Keratinocyte (primary cell): ENCODE results near the gene CYP46A1.

ENCODE experiments used
- CTCF ChIP-seq, 3 experiments: IDR thresholded peaks in 1 of 3; conservative IDR thresholded peaks in 1 of 3; optimal IDR thresholded peaks in 1 of 3; 2 replicates in 2 of 3; 3 replicates in 1 of 3; pipeline versions ENCODE3 to v1.5.1; 2011; ENCODE audit warnings: low read length in 3 of 3, mild to moderate bottlenecking in 3 of 3, moderate library complexity in 2 of 3, control low read depth in 1 of 3, inconsistent platforms in 1 of 3; ENCODE audit not compliant: insufficient read depth in 2 of 3; ENCODE audit errors: extremely low read depth in 1 of 3
- EZH2 ChIP-seq: IDR thresholded peaks from one replicate; pipeline ENCODE4 v1.6.1; 2012; ENCODE audit warnings: inconsistent platforms, mild to moderate bottlenecking, low read length, moderate library complexity

GRCh38 chr14:99707921-99708320 is 23.8 kb downstream of the CYP46A1 start:
- no peak for TF ChIP-seq CTCF (optimal IDR thresholded peaks at IDR 0.05 in 1 of 3, IDR thresholded peaks at IDR 0.05 in 1 of 3, conservative IDR thresholded peaks at IDR 0.05 in 1 of 3; ENCODE audit: extremely low read depth in 1 of 3, insufficient read depth in 2 of 3, low read length in 3 of 3)
- TF ChIP-seq EZH2: no peak
